ENCODE data around the gene SLFN5.

Gene SLFN5

DNA sequence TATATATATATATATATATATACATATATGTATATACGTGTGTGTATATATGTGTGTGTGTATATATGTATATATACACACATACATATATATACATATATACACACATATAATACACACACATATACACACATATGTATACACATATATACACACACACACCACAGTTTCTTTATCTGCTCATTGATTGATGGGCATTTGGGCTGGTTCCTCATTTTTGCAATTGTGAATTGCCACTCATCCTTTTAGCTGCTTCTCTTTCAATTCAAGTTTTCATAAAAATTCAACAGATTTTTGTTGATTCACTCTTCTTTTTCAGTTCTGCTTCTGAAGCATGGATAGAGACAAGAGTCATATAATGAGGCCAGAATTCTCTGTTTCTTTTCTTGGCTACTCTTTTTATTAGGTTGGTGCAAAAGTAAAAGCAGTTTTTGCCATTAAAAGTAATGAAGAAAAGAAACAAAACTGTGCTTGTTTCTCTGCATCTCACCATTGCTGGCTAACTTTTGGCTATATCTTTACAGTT is 44.5 kb downstream of the SLFN5 start:
- TF ChIP-seq, protein P1, sequence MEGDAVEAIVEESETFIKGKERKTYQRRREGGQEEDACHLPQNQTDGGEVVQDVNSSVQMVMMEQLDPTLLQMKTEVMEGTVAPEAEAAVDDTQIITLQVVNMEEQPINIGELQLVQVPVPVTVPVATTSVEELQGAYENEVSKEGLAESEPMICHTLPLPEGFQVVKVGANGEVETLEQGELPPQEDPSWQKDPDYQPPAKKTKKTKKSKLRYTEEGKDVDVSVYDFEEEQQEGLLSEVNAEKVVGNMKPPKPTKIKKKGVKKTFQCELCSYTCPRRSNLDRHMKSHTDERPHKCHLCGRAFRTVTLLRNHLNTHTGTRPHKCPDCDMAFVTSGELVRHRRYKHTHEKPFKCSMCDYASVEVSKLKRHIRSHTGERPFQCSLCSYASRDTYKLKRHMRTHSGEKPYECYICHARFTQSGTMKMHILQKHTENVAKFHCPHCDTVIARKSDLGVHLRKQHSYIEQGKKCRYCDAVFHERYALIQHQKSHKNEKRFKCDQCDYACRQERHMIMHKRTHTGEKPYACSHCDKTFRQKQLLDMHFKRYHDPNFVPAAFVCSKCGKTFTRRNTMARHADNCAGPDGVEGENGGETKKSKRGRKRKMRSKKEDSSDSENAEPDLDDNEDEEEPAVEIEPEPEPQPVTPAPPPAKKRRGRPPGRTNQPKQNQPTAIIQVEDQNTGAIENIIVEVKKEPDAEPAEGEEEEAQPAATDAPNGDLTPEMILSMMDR (IDR thresholded peaks at IDR 0.05; ENCODE audit: borderline replicate concordance, control extremely low read depth, extremely low read depth, insufficient read depth, missing control alignments): no peak
- in situ Hi-C loops (cut with MboI; ENCODE audit: low sequenced_read_pairs, unreplicated experiment): no loop called here
- no peak for DNase-seq (ENCODE audit: low spot score)

DNA sequence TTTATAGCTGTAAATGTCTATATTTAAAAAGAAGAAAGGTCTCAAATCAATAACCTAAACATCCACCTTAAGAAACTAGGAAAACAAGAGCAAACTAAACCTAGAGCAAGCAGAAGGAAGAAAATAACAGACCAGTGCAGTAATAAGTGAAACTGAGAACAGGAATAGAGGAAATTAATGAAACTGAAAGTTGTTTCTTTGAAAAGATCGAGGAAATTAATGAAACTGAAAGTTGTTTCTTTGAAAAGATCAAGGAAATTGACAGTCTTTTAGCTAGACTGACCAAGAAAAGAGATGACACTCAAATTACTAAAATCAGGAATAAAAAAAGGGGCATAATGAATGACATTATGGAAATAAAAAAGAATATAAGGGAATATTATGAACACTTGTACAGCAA is 46.4 kb downstream of the SLFN5 start:
- no peak for DNase-seq (ENCODE audit: low spot score)
- TF ChIP-seq, protein P1 (IDR thresholded peaks at IDR 0.05; ENCODE audit: borderline replicate concordance, control extremely low read depth, extremely low read depth, insufficient read depth, missing control alignments): no peak
- in situ Hi-C loops (cut with MboI; ENCODE audit: low sequenced_read_pairs, unreplicated experiment): no loop called here

DNA sequence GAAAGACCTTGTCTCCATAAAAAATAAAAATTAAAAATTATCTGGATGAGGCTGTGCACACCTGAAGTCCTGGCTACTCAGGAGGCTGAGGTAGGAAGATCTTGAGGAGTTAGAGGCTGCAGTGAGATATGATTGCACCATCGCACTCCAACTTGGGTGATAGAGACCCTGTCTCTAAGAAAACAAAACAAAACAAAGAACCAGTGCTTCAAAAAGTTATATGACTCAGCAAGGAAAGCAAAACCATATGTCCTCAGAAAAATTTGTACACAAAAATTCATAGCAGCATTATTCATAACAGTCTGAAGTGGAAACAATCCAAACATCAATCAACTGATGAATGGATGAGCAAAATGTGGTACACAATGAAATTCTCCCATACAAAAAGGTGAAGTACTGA is 48.9 kb downstream of the SLFN5 start:
- DNase-seq (ENCODE audit: low spot score): no peak
- TF ChIP-seq, protein P1 (IDR thresholded peaks at IDR 0.05; ENCODE audit: borderline replicate concordance, control extremely low read depth, extremely low read depth, insufficient read depth, missing control alignments): no peak
- in situ Hi-C loops (cut with MboI; ENCODE audit: low sequenced_read_pairs, unreplicated experiment): no loop called here

GRCh38 chr17:35293151-35293847 is 50.4 kb downstream of the SLFN5 start:
- no peak for DNase-seq (ENCODE audit: low spot score)
- TF ChIP-seq, protein P1 (IDR thresholded peaks at IDR 0.05; ENCODE audit: borderline replicate concordance, control extremely low read depth, extremely low read depth, insufficient read depth, missing control alignments): no peak
- in situ Hi-C loops (cut with MboI; ENCODE audit: low sequenced_read_pairs, unreplicated experiment): no loop called here

GRCh38 chr17:35294756-35295155 is 51.9 kb downstream of the SLFN5 start:
- DNase-seq (ENCODE audit: low spot score): no peak
- in situ Hi-C loops (cut with MboI; ENCODE audit: low sequenced_read_pairs, unreplicated experiment): no loop called here
- TF ChIP-seq, protein P1 (IDR thresholded peaks at IDR 0.05; ENCODE audit: borderline replicate concordance, control extremely low read depth, extremely low read depth, insufficient read depth, missing control alignments): no peak

DNA sequence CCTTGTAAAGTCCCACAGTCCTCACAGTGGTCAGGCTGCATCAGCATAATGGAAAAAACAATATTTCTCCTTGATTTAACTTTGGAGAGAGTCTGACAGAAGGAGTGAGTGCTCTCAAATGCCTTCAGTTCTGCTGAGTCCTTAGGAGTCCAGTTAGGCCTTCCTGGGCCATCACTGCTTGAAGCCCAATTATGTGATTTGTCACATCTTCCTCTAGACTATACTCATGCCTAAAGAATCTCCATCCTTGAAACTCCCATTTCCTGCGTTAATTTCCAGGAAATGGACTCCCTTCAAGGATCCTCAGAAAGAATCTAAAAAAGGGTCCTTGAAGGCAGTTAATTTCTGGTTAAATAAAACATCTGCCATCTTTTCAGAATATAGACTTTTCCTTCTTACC is 52.8 kb downstream of the SLFN5 start:
- no peak for DNase-seq (ENCODE audit: low spot score)
- in situ Hi-C loops (cut with MboI; ENCODE audit: low sequenced_read_pairs, unreplicated experiment): no loop called here
- TF ChIP-seq, protein P1 (IDR thresholded peaks at IDR 0.05; ENCODE audit: borderline replicate concordance, control extremely low read depth, extremely low read depth, insufficient read depth, missing control alignments): no peak

Measured in GM13976 (cell line).